Mammary epithelial cell (primary cell): ENCODE data around the gene MED12L.

Experiments
- EZH2 ChIP-seq: IDR thresholded peaks from 2 replicates; pipeline ENCODE4 v1.6.1; 2012; ENCODE audit warnings: low read length, inconsistent platforms, borderline replicate concordance
- TF ChIP-seq, protein P1 (sequence below), 2 donors: IDR thresholded peaks in 1 of 2; conservative IDR thresholded peaks in 1 of 2; 2 replicates each; pipeline ENCODE4 v1.5.1; 2011 to 2012; ENCODE audit warnings: inconsistent platforms in 2 of 2, low read length in 2 of 2, mild to moderate bottlenecking in 2 of 2, control low read depth in 1 of 2, low read depth in 1 of 2; ENCODE audit not compliant: insufficient read depth in 1 of 2; ENCODE audit errors: extremely low read depth in 1 of 2

GRCh38 chr3:151446002-151446340 lies 360.5 kb downstream of the MED12L start:
- TF ChIP-seq, protein P1, sequence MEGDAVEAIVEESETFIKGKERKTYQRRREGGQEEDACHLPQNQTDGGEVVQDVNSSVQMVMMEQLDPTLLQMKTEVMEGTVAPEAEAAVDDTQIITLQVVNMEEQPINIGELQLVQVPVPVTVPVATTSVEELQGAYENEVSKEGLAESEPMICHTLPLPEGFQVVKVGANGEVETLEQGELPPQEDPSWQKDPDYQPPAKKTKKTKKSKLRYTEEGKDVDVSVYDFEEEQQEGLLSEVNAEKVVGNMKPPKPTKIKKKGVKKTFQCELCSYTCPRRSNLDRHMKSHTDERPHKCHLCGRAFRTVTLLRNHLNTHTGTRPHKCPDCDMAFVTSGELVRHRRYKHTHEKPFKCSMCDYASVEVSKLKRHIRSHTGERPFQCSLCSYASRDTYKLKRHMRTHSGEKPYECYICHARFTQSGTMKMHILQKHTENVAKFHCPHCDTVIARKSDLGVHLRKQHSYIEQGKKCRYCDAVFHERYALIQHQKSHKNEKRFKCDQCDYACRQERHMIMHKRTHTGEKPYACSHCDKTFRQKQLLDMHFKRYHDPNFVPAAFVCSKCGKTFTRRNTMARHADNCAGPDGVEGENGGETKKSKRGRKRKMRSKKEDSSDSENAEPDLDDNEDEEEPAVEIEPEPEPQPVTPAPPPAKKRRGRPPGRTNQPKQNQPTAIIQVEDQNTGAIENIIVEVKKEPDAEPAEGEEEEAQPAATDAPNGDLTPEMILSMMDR (conservative IDR thresholded peaks at IDR 0.05 in 1 of 2, IDR thresholded peaks at IDR 0.05 in 1 of 2; ENCODE audit: extremely low read depth in 1 of 2, insufficient read depth in 1 of 2, low read depth in 1 of 2, low read length in 2 of 2), result no peak
- no peak for TF ChIP-seq EZH2
